ENCODE data around the gene UTY.
A peak's percentile ranks its signal among the peaks of the same experiment; 100 is the strongest.

The UTY gene

GRCh38 chrY:13227354-13227953, 252.4 kb downstream of the UTY start:
- peak; percentile 62 for DNase-seq (ENCODE audit: low read depth)

GRCh38 chrY:13210961-13211646, 268.7 kb downstream of the UTY start:
- DNase-seq (ENCODE audit: low read depth), result no peak
- H3K4me3 ChIP-seq (ENCODE audit: low read length), result no peak overlapping the region
- no peak for TF ChIP-seq CTCF (IDR thresholded peaks at IDR 0.05; ENCODE audit: insufficient read depth, low read depth, low read length, missing control alignments)

More at GRCh38 chrY:13227354-13227953, 252.4 kb downstream of the UTY start:
- no peak overlapping the region for H3K4me3 ChIP-seq (ENCODE audit: low read length)
- peak; percentile 21 for TF ChIP-seq CTCF (IDR thresholded peaks at IDR 0.05; ENCODE audit: insufficient read depth, low read depth, low read length, missing control alignments)

- DNase-seq (ENCODE audit: low read depth), result peak; percentile 29
- H3K4me3 ChIP-seq (ENCODE audit: low read length), result no peak overlapping the region
- TF ChIP-seq CTCF (IDR thresholded peaks at IDR 0.05; ENCODE audit: insufficient read depth, low read depth, low read length, missing control alignments), result no peak
These were observed 274.6 kb downstream of the UTY start for GRCh38 chrY:13205214-13205613.
